ENCODE measurements around the gene RIBC1. TPM values are rescaled to one million over a fixed set of nuclear protein-coding genes. Genes with fewer than 3 reads are reported as not detected.

The RIBC1 gene
- polyA plus RNA-seq, 1 donor = 0.32 TPM

Other genes starting within 250 kb of the RIBC1 start
- gene KDM5C, start 197.7 kb upstream of the RIBC1 start, polyA plus RNA-seq (ENCODE audit: insufficient read length) = 48.9 TPM
- 19.9 TPM for gene IQSEC2, start 141.3 kb upstream of the RIBC1 start, polyA plus RNA-seq (ENCODE audit: insufficient read length)
- 44.5 TPM for gene SMC1A, start 219 bp upstream of the RIBC1 start, polyA plus RNA-seq (ENCODE audit: insufficient read length)
- gene HSD17B10, start 11.5 kb downstream of the RIBC1 start, polyA plus RNA-seq (ENCODE audit: insufficient read length) = 57.1 TPM